ENCODE data around the gene RPS27.
"Not testable (repeated sequence)": the region's sequence is repeated elsewhere in the genome, so short reads cannot be mapped to it uniquely, and the experiment has no call there.

The RPS27 gene

GRCh38 chr1:153962088-153963029 lies 28.2 kb upstream of the RPS27 start:
- DNase-seq, result no peak

GRCh38 chr1:153963030-153963849 lies 27.3 kb upstream of the RPS27 start, which contains the start of gene SLC39A1:
Gene SLC39A1 (minus strand): TSS chr1:153963537. CDS start chr1:153962715, 822 bp downstream.
- DNase-seq, result peak; percentile 98

GRCh38 chr1:153963850-153964331 lies 26.7 kb upstream of the RPS27 start:
- peak; percentile 68 for DNase-seq

GRCh38 chr1:153967107-153967999 lies 23.2 kb upstream of the RPS27 start, which contains the start of gene CREB3L4:
Gene CREB3L4 (plus strand): TSS chr1:153967902. CDS start chr1:153968526, 624 bp downstream.
- DNase-seq, result peak; percentile 99

DNA sequence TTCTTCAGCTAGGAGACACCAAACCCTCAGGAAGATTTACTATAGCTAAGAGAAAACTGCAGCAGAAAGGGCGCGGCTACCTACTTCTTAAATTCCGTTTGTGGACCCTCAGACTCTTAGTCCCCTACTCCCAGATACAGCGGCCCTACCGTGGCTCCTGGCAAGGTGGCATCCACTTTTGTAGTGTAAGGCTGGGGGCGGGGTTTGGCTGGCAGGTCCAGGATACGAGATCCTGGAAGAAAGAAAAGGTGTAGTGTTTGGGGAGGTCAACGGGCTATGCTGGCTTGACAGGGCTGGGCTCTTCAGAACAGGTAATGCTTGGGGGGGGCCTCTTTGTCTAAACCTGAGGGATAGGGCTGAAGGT lies 22.6 kb upstream of the RPS27 start:
- DNase-seq, result no peak

- no peak for DNase-seq
Observed at GRCh38 chr1:153968408-153968807, 22.2 kb upstream of the RPS27 start.

- no peak for DNase-seq
Observed at GRCh38 chr1:153968972-153969371, 21.6 kb upstream of the RPS27 start.

DNA sequence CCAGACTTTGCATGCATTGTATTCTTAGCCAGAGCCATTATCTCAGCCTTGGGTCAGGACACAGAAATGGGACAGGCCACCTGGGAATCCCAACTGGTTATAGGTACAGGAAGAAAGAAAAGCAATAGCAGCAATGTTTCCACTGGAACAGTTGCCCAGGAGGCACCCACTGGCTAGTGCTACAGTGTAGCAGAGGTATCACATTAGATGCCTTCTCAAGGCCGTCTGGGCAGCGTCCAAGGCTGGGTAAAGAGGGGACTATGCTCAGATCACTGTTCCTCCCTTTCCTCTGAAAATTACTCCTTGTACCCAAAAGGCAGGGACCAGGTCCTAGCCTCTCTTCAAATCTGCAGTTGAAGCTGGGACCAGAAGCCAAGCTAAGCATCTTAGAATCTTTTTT lies 20.2 kb upstream of the RPS27 start:
- no peak for DNase-seq

GRCh38 chr1:153973071-153973470 lies 17.5 kb upstream of the RPS27 start:
- DNase-seq, result no peak

GRCh38 chr1:153973525-153973924 lies 17.0 kb upstream of the RPS27 start:
- DNase-seq, result no peak

DNA sequence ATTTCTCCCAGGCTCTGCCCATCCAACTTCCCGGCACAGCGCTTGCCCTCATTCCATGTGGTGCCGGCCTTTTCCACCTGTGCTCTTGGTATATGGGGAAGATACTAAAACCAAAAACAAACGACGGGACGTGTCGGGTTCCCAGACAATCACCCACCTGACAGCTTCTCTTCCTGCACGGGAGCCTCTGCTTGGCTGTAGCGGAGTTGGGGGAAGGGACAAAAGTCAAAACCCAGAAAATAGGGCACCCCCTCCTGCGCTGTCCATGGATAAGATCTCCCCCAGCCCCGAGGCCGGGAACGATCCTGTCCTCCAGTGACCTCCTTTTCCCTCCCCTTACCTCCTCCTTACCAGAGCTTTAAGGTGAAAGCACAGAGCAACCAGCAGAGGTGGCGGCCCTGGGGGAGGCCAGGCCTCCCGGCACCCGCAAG lies 13.7 kb upstream of the RPS27 start:
- no peak for DNase-seq

- DNase-seq, result peak; percentile 82
Observed at GRCh38 chr1:153977250-153978240, 13.0 kb upstream of the RPS27 start, which contains the start of gene JTB. Gene JTB (minus strand): TSS chr1:153977674. CDS start chr1:153977252, 422 bp downstream.

- DNase-seq, result no peak
Observed at GRCh38 chr1:153978274-153978909, 12.2 kb upstream of the RPS27 start.

DNA sequence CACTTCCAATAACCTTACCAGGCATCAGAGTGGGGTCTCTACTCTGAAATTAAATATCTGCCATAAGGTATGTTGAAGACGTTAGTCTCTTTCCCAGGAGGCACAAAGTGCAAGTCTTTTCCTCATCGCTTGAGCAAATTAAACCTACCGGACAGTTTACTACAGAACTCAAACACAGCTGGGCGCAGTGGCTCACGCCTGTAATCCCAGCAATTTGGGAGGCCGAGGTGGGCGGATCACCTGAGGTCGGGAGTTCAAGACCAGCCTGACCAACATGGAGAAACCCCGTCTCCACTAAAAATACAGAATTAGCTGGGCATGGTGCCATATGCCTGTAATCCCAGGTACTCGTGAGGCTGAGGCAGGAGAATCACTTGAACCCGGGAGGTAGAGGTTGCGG lies 11.5 kb upstream of the RPS27 start:
- DNase-seq, result not testable (repeated sequence)

DNA sequence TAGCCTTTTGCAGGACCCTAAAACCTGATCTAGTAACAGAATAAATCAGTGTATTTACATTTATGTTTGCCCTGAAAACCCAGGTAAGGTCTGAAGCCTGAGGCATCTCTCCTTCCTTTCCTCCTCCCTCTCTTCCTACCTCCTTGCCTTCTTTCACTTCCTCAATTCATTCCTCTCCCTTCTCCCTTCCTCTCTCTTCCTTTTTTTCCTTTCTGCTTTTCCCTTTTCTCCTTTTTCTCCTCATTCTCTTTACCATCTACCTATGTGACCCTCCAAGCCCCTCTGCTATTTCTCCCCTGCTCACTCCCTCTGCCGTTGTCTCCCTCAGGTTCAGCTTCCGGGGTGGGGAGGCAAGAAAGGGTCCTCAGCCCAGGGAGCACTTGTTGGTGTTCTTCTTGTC lies 8.8 kb upstream of the RPS27 start:
- not testable (repeated sequence) for DNase-seq

- no peak for DNase-seq
Observed at GRCh38 chr1:153984123-153984894, 6.3 kb upstream of the RPS27 start.

- no peak for DNase-seq
Observed at GRCh38 chr1:153985341-153985912, 5.1 kb upstream of the RPS27 start.

DNA sequence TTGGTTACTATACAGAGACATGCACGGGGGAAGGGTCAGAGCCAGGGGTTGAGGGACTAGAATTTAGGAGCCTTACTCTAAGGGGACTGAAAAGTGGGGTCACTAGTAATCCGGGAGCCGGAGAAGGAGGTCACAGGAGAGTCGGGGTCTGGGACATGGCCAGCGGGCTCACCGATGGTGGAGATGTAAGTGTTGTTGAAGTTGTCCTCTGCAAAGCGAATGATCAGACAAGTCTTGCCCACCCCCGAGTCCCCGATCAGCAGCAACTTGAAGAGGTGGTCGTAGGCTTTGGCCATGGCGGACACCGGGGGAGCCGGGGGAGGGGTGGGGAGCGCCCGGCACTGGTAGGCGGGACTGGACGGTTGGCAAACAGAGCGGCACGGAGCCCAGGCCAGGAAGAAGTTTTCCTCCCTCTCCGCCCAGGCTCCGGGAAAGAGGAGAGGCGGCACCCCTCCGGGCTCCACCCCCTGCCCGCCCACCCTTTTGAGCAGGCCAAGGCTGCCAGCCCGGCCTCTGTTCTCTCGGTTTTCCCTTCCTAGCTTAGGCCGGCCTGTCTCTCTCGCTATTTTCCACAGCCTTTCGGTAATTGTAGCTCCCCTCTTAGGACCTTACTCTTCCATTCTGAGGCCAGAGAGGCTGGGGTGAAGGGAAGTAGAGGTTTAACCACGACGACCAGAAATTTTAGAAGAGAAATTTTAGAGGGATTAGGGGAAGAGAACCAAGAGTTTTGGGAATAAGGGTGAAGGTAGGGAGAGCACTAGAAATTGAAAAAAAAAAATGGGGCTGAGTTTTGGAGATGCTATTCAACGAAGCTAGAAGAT lies 4.4 kb upstream of the RPS27 start, which contains the start of gene RAB13:
TSS of gene RAB13 (minus strand) at position 399 of the 821 bp plus-strand sequence. CDS start at position 296, 103 bp downstream.
- DNase-seq, result peak; percentile 85
